ENCODE results near the gene RALGPS1. TPM values are rescaled to one million over a fixed set of nuclear protein-coding genes. Genes with fewer than 3 reads are reported as not detected.
A peak's percentile ranks its signal among the peaks of the same experiment; 100 is the strongest.

Gene RALGPS1
- total RNA-seq, 1 experiment from 2014 or later = 18.6 TPM

GRCh38 chr9:127083138-127083980 lies 168.8 kb downstream of the RALGPS1 start:
- no peak overlapping the region for H2BK12ac ChIP-seq (ENCODE audit: insufficient read length, low read depth, low read length)
- no peak overlapping the region for H3K56ac ChIP-seq (ENCODE audit: insufficient read length, low read depth, low read length)
- H3K4ac ChIP-seq (ENCODE audit: low read depth, low read length) = no peak overlapping the region
- H4K91ac ChIP-seq (ENCODE audit: insufficient read length, low read depth, low read length) = no peak overlapping the region
- Mint-ChIP-seq H3K4me1 (peaks cover 1 to 4% of the 10 kb centered on the region in 2 experiments), H3K27me3 (ENCODE audit: low read depth) (no peaks in the 10 kb centered on the region), H3K4me3 (no peak overlapping the region), H3K36me3 (ENCODE audit: insufficient read depth in 1 of 3, low read depth in 3 of 3) (peaks cover 2 to 7% (median 7%) of the 10 kb centered on the region in 3 experiments; a peak in 6 of 7 replicates), H3K27ac (peak overlapping the region in 1 of 3 experiments; percentile 52; a peak in 1 of 7 replicates), H3K9me3 (no peaks in the 10 kb centered on the region)
- H3K14ac ChIP-seq (ENCODE audit: insufficient read depth, low read length) = no peak overlapping the region
- no peaks in the 10 kb centered on the region for H3K9me3 ChIP-seq (ENCODE audit: control insufficient read depth, low read depth, low read length)
- H2AFZ ChIP-seq (ENCODE audit: low read length) = no peak overlapping the region
- H2BK120ac ChIP-seq (ENCODE audit: low read depth, low read length, poor library complexity, severe bottlenecking) = no peak overlapping the region
- H3K79me1 ChIP-seq (ENCODE audit: insufficient read depth, low read depth, low read length, poor library complexity, severe bottlenecking) = no peaks in the 10 kb centered on the region
- no peaks in the 10 kb centered on the region for H3K27me3 ChIP-seq (ENCODE audit: insufficient read depth, low read length)
- no CpG with 5 or more reads among the region's 5 CpGs for WGBS (ENCODE audit: extremely low coverage, insufficient read length, low lambda C conversion rate)
- no peak overlapping the region for H2BK20ac ChIP-seq (ENCODE audit: low read depth, low read length, poor library complexity, severe bottlenecking)
- H3K4me1 ChIP-seq (ENCODE audit: insufficient read depth, low read length) = no peaks in the 10 kb centered on the region
- H3K23me2 ChIP-seq (ENCODE audit: insufficient read length, low read depth, low read length, poor library complexity, severe bottlenecking) = no peaks in the 10 kb centered on the region
- no peak for DNase-seq
- no peak overlapping the region for H3T11ph ChIP-seq (ENCODE audit: low read length)
- no peak overlapping the region for H2BK15ac ChIP-seq (ENCODE audit: low read depth, low read length)
- no peak overlapping the region for H3K18ac ChIP-seq (ENCODE audit: insufficient read length, low read depth, low read length)
- H4K8ac ChIP-seq (replicated peaks; ENCODE audit: insufficient read length, low read depth, low read length) = no peak overlapping the region
- no peak overlapping the region for H3K27ac ChIP-seq (ENCODE audit: insufficient read length, low read depth, low read length)
- H4K5ac ChIP-seq (ENCODE audit: insufficient read length, low read depth, low read length) = no peak overlapping the region
- H2AK5ac ChIP-seq (ENCODE audit: insufficient read length, low read length) = no peak overlapping the region
- no peaks in the 10 kb centered on the region for H4K20me1 ChIP-seq (ENCODE audit: control insufficient read depth, insufficient read depth, insufficient read length)
- no peak overlapping the region for H3K9ac ChIP-seq (ENCODE audit: extremely low read depth, insufficient read length, low read length)
- no peaks in the 10 kb centered on the region for H3K79me2 ChIP-seq (ENCODE audit: insufficient read depth, low read length)
- TF ChIP-seq CTCF (conservative IDR thresholded peaks at IDR 0.05) = no peak
- no peak overlapping the region for H3K4me2 ChIP-seq (ENCODE audit: insufficient read depth, insufficient read length, low read length)
- H2BK5ac ChIP-seq (ENCODE audit: insufficient read length, low read length) = no peak overlapping the region
- H3K23ac ChIP-seq (ENCODE audit: insufficient read length, low read depth, low read length) = no peak overlapping the region

All from H9 (cell line).